Suppressor macrophage (primary cell): ENCODE results near the gene NAGS.

ENCODE experiments used
- DNase-seq, 4 experiments: peaks; one replicate each; pipeline ENCODE4 v3.0.0-alpha.2; 2020 to 2022

The NAGS gene

DNA sequence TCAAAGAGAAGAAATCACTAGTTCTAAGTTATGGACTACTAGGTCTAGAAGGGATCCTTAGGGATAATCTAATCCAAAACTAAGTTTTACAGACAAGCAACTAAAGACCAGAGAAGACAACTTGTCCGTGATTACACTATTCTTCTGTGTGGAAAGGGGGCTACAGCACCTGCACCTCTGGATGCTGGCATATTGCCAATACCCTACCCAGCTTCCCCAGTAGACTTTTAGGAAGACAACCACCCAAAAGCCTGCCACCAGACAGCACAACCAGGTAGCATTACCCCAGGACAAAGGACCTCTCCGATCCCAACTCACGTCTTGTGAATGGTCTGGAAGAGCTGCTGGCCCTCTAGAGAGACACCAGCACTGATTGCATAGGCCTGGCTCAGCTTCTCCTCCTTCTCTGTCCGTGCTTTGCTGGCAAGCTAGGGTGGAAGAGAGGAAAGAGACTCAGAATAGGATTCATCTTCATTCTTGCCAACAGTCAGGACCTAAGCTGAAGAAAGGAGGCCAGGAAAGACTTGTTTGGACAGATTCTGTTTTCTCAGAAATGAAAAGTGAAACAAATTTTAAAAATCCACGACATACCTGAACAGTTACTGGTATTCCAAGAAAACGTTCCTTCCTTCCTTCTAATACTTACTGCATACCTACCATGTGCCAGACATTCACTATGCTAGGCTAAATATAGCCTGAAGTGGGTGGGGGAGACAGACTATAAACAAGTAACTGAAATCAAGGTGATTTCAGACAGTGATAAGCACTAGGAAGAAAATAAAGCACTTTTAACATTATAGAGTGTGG lies 35.6 kb downstream of the NAGS start:
- DNase-seq: no peak

DNA sequence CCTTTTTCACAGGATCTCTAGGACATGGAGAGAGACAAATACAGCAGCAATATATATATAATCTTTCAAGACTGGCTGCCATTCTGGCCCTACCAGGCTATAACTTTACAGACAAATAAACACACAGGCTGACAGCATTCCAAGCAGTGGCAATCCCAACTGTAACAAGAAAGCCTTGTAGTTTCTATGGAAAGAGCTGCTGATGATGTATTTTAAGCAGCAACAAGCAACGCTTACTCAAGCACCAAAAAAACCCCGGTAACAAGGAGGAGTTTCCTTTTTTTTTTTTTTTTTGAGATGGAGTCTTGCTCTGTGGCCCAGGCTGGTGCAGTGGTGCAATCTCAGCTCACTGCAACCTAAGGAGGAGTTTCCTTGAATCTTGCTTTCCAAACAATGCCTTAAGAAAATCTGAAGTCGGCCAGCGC lies 38.9 kb downstream of the NAGS start:
- DNase-seq: peak; percentile 71 to 90 (median 87)

DNA sequence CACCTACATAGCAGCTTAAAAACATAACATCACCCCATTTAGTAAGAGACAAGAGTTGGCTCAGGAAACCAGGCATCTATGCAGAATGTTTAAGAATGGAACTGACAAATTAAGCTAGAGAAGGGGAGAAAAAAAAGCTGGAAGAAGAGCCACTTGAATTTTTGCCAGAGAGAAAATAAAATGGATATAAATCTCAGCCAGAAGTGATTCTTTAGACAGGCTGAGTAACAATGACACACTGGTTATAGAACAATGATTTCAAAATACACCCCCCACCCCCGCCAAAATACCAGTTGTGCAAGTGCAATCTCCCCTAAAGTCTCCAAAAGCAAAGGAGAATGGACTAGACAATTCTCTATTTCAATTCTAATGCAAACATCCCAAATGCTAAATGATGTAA lies 39.6 kb downstream of the NAGS start:
- DNase-seq: peak; percentile 39 to 68 (median 52)

GRCh38 chr17:44045486-44045885 lies 41.1 kb downstream of the NAGS start:
- DNase-seq: peak in 1 of 4 experiments; percentile 11

DNA sequence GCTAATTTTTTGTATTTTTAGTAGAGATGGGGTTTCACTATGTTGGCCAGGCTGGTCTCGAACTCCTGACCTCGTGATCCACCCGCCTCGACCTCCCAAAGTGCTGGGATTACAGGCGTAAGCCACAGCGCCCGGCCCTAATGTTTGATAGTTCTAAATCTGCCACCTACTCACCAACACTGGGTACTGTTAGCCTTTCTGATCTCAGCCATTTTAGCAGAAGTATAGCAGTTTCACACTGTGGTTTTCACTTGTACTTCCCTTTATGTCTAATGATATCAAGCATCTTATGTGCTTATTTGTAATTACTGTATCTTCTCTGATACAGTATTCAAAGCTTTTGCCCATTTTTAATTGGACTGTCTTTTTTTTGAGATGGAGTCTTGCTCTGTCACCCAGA lies 42.5 kb downstream of the NAGS start:
- DNase-seq: peak in 2 of 4 experiments; percentile 35 to 42

GRCh38 chr17:44049294-44050060 lies 45.1 kb downstream of the NAGS start:
- DNase-seq: no peak

DNA sequence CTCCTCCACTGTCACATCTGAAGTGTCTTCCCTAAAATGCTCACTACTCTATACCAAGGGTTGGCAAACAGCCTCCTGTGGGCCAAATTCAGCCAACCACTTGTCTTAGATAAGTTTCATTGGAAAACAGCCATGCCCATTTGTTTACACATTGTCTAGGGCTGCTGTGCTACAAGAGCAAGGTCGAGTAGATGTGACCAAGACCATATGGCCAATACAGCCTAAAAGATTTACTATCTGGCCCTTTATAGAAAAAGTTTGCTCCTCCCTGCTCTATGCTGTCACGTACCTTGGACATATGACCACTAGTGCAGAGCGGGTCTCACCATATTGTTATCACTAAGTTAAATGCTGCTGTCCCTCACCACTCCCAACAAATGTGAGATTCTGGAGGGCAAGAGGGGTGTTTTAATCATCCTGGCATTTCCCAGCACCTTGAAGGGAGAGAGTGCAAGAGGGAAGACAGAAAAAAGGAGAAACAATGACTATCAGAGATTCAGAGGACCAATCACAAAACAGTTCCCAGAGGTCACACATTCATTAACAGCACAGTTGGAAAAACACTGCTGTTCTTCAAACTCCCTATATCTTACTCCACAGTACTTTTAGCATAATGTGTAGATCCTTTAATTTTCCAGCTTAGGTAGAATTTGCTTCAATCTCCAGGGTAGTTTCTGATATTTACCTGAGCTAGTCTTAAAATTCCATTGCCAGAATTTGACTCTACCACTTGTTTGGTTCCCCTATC lies 48.9 kb downstream of the NAGS start:
- DNase-seq: peak in 3 of 4 experiments; percentile 34 to 50 (median 44)
